ENCODE data around the gene TCERG1L. TPM values are rescaled to one million over a fixed set of nuclear protein-coding genes. Genes with fewer than 3 reads are reported as not detected.

The TCERG1L gene
- total and polyA plus RNA-seq, 9 of the 15 experiments (the other 6 are each of a cell fraction or from before 2014, with no cell fraction given): not detected

DNA sequence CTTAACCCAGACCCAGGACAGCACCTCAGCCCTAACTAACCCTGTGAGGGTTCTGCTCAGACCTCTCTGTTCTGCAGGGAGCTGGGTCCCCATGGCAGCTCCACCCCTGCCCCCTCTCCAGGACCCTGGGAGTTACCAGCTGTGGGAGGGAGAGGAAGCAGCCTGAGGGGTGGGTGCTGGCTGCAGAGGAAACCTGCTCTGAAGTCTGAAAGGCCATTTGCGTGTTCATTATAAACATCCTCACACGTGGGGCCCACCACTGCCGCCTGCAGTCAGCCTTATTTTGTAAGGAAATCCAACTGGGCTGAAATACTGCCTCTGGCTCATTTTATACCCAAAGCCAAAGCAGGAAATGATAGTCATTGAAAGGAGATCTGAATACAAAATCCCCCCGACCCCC is 195.7 kb downstream of the TCERG1L start:
- no TSS peak for BruUV-seq (replicated peaks)
- no peak for DNase-seq (ENCODE audit: extremely low read depth in 1 of 4, low spot score in 3 of 4)
- CTCF ChIA-PET (ENCODE audit: low intra/inter-chr PET ratio): no interaction called here
- Histone ChIP-seq H4K20me1 (replicated peaks; ENCODE audit: control insufficient read depth, insufficient read depth, low read length) (no peaks in the 10 kb centered on the region), H3K27me3 (ENCODE audit: control insufficient read depth in 2 of 2, insufficient read depth in 2 of 2, low read length in 2 of 2) (peaks cover 0 to 21% of the 10 kb centered on the region in 2 experiments; a peak in 3 of 5 replicates), H3K27ac (ENCODE audit: extremely low read depth, low read depth, low read length) (no peak overlapping the region), H3K4me3 (no peak overlapping the region), H3K4me2 (ENCODE audit: insufficient read depth, low read length) (no peak overlapping the region), H2AFZ (ENCODE audit: low read depth, low read length) (no peak overlapping the region), H3K79me2 (ENCODE audit: control insufficient read depth, insufficient read depth, low read length) (no peaks in the 10 kb centered on the region), H3K9me1 (ENCODE audit: control insufficient read depth, insufficient read depth, low read length) (no peaks in the 10 kb centered on the region), H3K4me1 (replicated peaks in 1 of 2; ENCODE audit: control insufficient read depth in 2 of 2, insufficient read depth in 2 of 2, low read length in 2 of 2) (no peaks in the 10 kb centered on the region), H3K36me3 (ENCODE audit: control insufficient read depth, insufficient read depth, low read length) (no peaks in the 10 kb centered on the region), H3K9me3 (replicated peaks; ENCODE audit: control insufficient read depth, insufficient read depth, low read depth, low read length) (no peaks in the 10 kb centered on the region), H3K9ac (ENCODE audit: insufficient read depth in 1 of 2, low read depth in 2 of 2, low read length in 2 of 2) (no peak overlapping the region)
- POLR2A ChIA-PET: no interaction called here
- no peak for TF ChIP-seq SOX6 (IDR thresholded peaks at IDR 0.05)
- TF ChIP-seq ZNF316 (IDR thresholded peaks at IDR 0.05): no peak
- no peak for TF ChIP-seq ELF2 (CRISPR knock-in tag; IDR thresholded peaks at IDR 0.05)
- TF ChIP-seq, protein P1, sequence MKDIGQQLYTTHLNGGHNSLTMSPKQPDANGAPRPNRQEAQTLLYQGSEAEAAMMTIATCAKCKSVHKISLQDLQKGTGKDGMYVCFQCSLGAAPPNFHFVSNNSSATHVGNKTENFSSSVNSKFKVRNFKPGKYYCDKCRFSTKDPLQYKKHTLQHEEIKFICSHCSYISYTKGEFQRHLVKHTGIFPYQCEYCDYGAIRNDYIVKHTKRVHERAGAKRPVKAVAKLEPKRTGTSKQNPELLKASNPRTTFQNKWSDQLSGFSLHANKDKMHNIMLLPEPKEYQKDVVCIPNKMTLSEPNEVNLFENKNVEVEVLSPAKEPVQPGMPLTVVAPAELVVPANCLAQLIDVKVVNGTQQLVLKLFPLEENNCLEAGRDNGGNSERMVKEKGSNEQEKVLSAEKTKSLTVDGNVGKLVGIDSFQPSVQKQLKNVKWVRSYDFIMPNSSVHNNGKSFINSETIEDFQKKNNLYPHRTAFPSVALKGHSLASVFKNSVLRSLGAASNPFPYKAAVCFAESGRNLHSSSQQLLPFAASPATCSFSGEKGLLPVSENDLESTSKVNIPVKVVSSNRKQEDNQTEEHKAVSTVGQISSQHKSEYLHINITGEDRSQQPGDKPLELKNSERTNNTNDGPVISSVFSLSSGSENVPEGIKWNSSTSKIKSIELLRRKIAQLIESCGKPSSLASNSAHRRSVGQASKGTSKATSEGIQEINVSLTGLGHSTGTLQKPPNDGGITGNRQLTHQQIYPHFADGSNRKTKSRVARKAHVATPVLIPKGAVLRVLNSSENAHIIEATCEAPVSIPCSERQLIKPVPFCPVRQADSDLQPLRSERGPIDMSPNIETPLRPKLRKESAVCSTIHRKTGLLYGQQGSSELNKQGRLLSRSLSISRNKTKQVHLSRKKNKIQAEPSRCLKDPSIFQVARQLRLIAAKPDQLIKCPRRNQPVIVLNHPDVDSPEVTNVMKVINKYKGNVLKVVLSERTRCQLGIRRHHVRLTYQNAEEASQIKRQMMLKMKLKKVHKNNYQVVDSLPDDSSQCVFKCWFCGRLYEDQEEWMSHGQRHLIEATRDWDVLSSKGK (CRISPR knock-in tag; IDR thresholded peaks at IDR 0.05): no peak
- no peak for TF ChIP-seq NFXL1 (CRISPR knock-in tag; IDR thresholded peaks at IDR 0.05)
- no peak for TF ChIP-seq XRCC3 (IDR thresholded peaks at IDR 0.05)
- TF ChIP-seq, protein P2, sequence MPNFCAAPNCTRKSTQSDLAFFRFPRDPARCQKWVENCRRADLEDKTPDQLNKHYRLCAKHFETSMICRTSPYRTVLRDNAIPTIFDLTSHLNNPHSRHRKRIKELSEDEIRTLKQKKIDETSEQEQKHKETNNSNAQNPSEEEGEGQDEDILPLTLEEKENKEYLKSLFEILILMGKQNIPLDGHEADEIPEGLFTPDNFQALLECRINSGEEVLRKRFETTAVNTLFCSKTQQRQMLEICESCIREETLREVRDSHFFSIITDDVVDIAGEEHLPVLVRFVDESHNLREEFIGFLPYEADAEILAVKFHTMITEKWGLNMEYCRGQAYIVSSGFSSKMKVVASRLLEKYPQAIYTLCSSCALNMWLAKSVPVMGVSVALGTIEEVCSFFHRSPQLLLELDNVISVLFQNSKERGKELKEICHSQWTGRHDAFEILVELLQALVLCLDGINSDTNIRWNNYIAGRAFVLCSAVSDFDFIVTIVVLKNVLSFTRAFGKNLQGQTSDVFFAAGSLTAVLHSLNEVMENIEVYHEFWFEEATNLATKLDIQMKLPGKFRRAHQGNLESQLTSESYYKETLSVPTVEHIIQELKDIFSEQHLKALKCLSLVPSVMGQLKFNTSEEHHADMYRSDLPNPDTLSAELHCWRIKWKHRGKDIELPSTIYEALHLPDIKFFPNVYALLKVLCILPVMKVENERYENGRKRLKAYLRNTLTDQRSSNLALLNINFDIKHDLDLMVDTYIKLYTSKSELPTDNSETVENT (CRISPR knock-in tag; IDR thresholded peaks at IDR 0.05): no peak
- TF ChIP-seq GTF2F1 (IDR thresholded peaks at IDR 0.05; ENCODE audit: low read depth, low read length): no peak
- no peak for TF ChIP-seq ZNF695 (CRISPR knock-in tag; IDR thresholded peaks at IDR 0.05)
- TF ChIP-seq NFATC3 (IDR thresholded peaks at IDR 0.05): no peak
- FAIRE-seq: no peak
- intact Hi-C loops (cut with micrococcal nuclease): no loop called here
- ATAC-seq: no peak
- WGBS (ENCODE audit: insufficient coverage, low coverage, missing lambda C conversion rate): 5% methylated on average over 3 of the region's 4 CpGs
- in situ Hi-C loops (cut with MboI): no loop called here
